Endodermal cell (in vitro differentiated cells): ENCODE results near the gene HOXD11. TPM values are rescaled to one million over a fixed set of nuclear protein-coding genes. Genes with fewer than 3 reads are reported as not detected.

Experiments used
- DNase-seq: peaks from one replicate; pipeline ENCODE4 v3.0.0-alpha.2; 2017
- H3K27ac ChIP-seq: 2 replicates; pipeline ENCODE4 v1.5.1; 2013; ENCODE audit warnings: mild to moderate bottlenecking, low read depth, low read length, moderate library complexity
- H3K27me3 ChIP-seq: 2 replicates; pipeline ENCODE4 v1.6.1; 2013; ENCODE audit warnings: mild to moderate bottlenecking, low read length, moderate library complexity; ENCODE audit not compliant: insufficient read depth, control insufficient read depth, poor library complexity, severe bottlenecking
- H3K36me3 ChIP-seq: 2 replicates; pipeline ENCODE4 v1.7.0; 2013; ENCODE audit warnings: mild to moderate bottlenecking, low read length, moderate library complexity; ENCODE audit not compliant: control insufficient read depth, insufficient read depth
- H3K4me1 ChIP-seq: one replicate; pipeline ENCODE4 v1.7.0; 2013; ENCODE audit warnings: low read length; ENCODE audit not compliant: control insufficient read depth, insufficient read depth
- H3K4me3 ChIP-seq: 2 replicates; pipeline ENCODE4 v1.5.1; 2013; ENCODE audit warnings: mild to moderate bottlenecking, low read length, moderate library complexity
- H3K9ac ChIP-seq: 2 replicates; pipeline ENCODE4 v1.6.1; 2013; ENCODE audit warnings: mild to moderate bottlenecking, low read length, moderate library complexity; ENCODE audit not compliant: poor library complexity, severe bottlenecking; ENCODE audit errors: extremely low read depth
- H3K9me3 ChIP-seq: 2 replicates; pipeline ENCODE4 v1.6.1; 2013; ENCODE audit warnings: mild to moderate bottlenecking, low read length, moderate library complexity; ENCODE audit not compliant: control insufficient read depth
- H3K27ac Mint-ChIP-seq: 2 replicates; pipeline ENCODE4 v1.8.0; 2020; ENCODE audit warnings: mixed read lengths
- H3K27me3 Mint-ChIP-seq: 2 replicates; pipeline ENCODE4 v1.8.0; 2021; ENCODE audit warnings: mild to moderate bottlenecking, mixed read lengths; ENCODE audit not compliant: insufficient read depth
- H3K36me3 Mint-ChIP-seq: 2 replicates; pipeline ENCODE4 v1.8.0; 2020; ENCODE audit warnings: low read depth, mixed read lengths
- H3K4me1 Mint-ChIP-seq: 2 replicates; pipeline ENCODE4 v1.8.0; 2020; ENCODE audit warnings: mixed read lengths
- H3K4me3 Mint-ChIP-seq: 2 replicates; pipeline ENCODE4 v1.8.0; 2020; ENCODE audit warnings: mild to moderate bottlenecking, moderate library complexity, mixed read lengths
- H3K9me3 Mint-ChIP-seq: 2 replicates; pipeline ENCODE4 v1.8.0; 2020; ENCODE audit warnings: mild to moderate bottlenecking, mixed read lengths
- WGBS, 2 experiments: methylation state at CpG; one replicate each; pipeline versions ENCODE4 v1.1.5 to v1.1.7; 2013; ENCODE audit warnings: missing lambda C conversion rate in 2 of 2, mixed read lengths in 1 of 2; ENCODE audit not compliant: insufficient coverage in 1 of 2, insufficient read length in 1 of 2; 5-methylcytosine and 5-hydroxymethylcytosine counted together
- total RNA-seq, 2 donors: library from RNA; stranded (reverse); fragmentation: NEBNext Ultra II Directional in 1 of 2; extraction: Animal tissue kit (Norgen Biotek cat#: 25700) in 1 of 2; gene quantifications; 2 replicates in 1 of 2; 3 replicates in 1 of 2; pipeline ENCODE4 v1.2.1, GENCODE V29; 2021
- TF ChIP-seq, protein P1 (sequence below): fragments of 200-600 bp; sonication (generic); conservative IDR thresholded peaks from 2 replicates; pipeline ENCODE4 v1.5.0; 2021; ENCODE audit warnings: antibody characterized with exemption, mild to moderate bottlenecking

Gene HOXD11
- total RNA-seq, 2 donors from 2014 or later, result not detected

DNA sequence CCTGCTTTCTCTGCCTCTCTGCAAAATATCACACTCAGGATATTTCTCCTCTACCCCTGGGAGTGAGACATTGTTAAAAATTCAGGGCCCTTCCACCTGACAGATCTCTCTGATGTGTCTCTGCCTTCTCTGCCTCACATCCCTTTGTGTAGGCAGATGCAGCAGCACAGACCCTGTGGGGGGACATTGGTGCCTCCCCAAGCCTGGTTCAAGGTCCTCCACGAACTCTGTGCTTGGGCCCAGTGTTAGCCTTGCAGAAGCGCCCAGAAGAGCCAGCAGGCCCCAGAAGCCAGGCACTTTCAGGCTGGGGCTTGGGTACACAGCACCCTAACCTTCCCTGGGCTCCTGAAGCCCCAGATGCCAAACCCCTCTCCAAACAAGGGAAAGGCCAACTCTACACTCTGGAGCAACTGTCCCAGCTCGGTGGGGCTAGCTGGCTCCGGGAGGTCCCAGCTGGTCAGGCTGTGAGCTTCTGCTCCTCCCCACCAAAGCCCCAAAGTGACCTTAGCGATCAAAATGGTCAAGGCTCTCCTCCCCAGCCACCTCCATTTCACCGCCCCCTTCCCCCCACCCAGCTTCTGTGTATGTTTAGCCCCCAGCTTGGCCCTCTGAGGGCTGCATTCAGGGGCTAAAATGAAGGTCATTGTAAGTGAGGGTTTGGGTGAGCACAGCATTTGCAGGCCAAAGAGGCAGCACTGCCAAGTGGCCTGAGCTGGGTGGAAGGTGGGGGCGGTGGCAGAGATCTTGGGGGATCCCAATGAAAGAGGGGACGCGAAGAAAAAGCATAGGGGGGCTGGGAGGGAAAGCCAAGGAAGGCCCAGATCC, 18.1 kb downstream of the HOXD11 start:
- no peaks in the 10 kb centered on the region for H3K9me3 ChIP-seq
- Mint-ChIP-seq H3K4me1 (peaks cover 8% of the 10 kb centered on the region), H3K9me3 (no peaks in the 10 kb centered on the region), H3K27me3 (peaks cover 96% of the 10 kb centered on the region), H3K4me3 (no peak overlapping the region), H3K27ac (no peak overlapping the region), H3K36me3 (no peaks in the 10 kb centered on the region)
- peak; percentile 47 for DNase-seq
- TF ChIP-seq, protein P1, sequence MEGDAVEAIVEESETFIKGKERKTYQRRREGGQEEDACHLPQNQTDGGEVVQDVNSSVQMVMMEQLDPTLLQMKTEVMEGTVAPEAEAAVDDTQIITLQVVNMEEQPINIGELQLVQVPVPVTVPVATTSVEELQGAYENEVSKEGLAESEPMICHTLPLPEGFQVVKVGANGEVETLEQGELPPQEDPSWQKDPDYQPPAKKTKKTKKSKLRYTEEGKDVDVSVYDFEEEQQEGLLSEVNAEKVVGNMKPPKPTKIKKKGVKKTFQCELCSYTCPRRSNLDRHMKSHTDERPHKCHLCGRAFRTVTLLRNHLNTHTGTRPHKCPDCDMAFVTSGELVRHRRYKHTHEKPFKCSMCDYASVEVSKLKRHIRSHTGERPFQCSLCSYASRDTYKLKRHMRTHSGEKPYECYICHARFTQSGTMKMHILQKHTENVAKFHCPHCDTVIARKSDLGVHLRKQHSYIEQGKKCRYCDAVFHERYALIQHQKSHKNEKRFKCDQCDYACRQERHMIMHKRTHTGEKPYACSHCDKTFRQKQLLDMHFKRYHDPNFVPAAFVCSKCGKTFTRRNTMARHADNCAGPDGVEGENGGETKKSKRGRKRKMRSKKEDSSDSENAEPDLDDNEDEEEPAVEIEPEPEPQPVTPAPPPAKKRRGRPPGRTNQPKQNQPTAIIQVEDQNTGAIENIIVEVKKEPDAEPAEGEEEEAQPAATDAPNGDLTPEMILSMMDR, result no peak
- peaks cover 100% of the 10 kb centered on the region for H3K27me3 ChIP-seq
- no peak overlapping the region for H3K4me3 ChIP-seq
- no peak overlapping the region for H3K27ac ChIP-seq
- 24 to 30% methylated on average over 4 to 9 of the region's 9 CpGs for WGBS, 2 experiments
- no peaks in the 10 kb centered on the region for H3K36me3 ChIP-seq
- H3K9ac ChIP-seq, result no peak overlapping the region
- H3K4me1 ChIP-seq, result no peaks in the 10 kb centered on the region

DNA sequence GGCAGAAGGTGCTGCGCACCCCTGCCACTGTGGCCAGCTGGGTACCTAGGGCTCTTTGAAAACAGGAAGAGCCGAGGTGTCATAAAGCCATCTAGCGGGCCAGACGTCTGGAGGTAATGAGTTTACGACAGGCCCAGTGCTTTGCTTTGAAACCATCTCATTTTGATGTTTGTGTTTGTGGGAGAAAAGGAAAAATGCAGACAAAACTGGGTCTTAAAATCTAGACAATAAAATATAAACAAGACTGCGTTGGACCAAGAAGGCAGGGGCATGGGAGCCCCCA, 18.6 kb downstream of the HOXD11 start:
- H3K4me3 ChIP-seq, result no peak overlapping the region
- no peaks in the 10 kb centered on the region for H3K36me3 ChIP-seq
- H3K9me3 ChIP-seq, result no peaks in the 10 kb centered on the region
- H3K27ac Mint-ChIP-seq, result no peak overlapping the region
- no peak overlapping the region for H3K9ac ChIP-seq
- H3K4me1 Mint-ChIP-seq, result peaks cover 8% of the 10 kb centered on the region
- peaks cover 100% of the 10 kb centered on the region for H3K27me3 ChIP-seq
- TF ChIP-seq, protein P1, result no peak
- no peaks in the 10 kb centered on the region for H3K36me3 Mint-ChIP-seq
- no peak overlapping the region for H3K4me3 Mint-ChIP-seq
- no peaks in the 10 kb centered on the region for H3K9me3 Mint-ChIP-seq
- peaks cover 95% of the 10 kb centered on the region for H3K27me3 Mint-ChIP-seq
- H3K27ac ChIP-seq, result no peak overlapping the region
- WGBS, 2 experiments, result 25 to 26% methylated on average over 5 to 6 of the region's 6 CpGs
- peak; percentile 46 for DNase-seq
- H3K4me1 ChIP-seq, result no peaks in the 10 kb centered on the region

DNA sequence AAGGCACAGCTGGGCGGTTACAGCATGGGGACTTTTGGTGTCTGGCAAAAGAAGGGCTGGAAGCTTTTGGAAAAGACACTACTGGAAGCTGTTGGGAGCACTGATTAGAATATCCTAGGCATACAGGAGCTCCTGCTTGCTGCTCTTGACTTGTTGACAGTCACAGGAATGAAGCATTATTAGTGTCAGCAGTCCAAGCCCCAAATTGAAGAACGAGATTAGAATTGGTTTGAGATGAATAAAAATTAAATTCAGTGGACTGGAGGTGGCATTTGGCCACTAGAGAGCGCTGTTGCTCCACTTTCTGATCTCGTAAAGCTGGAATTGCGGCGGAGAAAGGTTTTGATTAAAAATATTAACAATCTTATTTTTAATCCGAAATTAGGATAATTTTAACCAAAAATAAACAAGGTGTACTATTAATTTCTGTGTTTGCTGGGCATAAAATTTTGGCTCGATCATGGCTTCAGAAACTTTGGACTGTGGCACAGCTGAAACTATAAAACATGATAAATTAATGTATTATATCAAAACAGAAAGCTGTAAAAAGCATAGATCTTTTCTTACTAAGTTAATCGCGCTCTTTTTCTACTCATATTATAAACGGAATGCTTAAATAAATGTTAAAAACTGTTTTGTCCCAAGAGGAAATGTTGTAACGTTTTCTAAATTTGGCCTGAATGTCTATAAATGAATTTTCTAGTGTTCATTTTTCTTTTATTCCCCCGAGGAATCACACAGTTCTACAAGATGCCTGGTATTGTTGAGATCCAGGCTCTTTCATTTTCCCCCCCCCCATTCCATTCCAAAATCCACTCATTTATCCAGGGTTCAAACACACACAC, 20.1 kb downstream of the HOXD11 start:
- Histone ChIP-seq H3K27ac (no peak overlapping the region), H3K36me3 (no peaks in the 10 kb centered on the region), H3K9me3 (no peaks in the 10 kb centered on the region), H3K27me3 (peaks cover 100% of the 10 kb centered on the region), H3K4me1 (no peaks in the 10 kb centered on the region), H3K4me3 (no peak overlapping the region), H3K9ac (no peak overlapping the region)
- TF ChIP-seq, protein P1, result peak; percentile 94
- no peaks in the 10 kb centered on the region for H3K9me3 Mint-ChIP-seq
- DNase-seq, result peak; percentile 83
- no peaks in the 10 kb centered on the region for H3K36me3 Mint-ChIP-seq
- 0 to 5% methylated on average over 2 to 9 of the region's 13 CpGs for WGBS, 2 experiments
- H3K4me1 Mint-ChIP-seq, result peaks cover 8% of the 10 kb centered on the region
- H3K4me3 Mint-ChIP-seq, result no peak overlapping the region
- H3K27ac Mint-ChIP-seq, result no peak overlapping the region
- peaks cover 95% of the 10 kb centered on the region for H3K27me3 Mint-ChIP-seq
